K562 (cell line): ENCODE data around the gene APOM. TPM values are rescaled to one million over a fixed set of nuclear protein-coding genes. Genes with fewer than 3 reads are reported as not detected.
A peak's percentile ranks its signal among the peaks of the same experiment; 100 is the strongest.

ENCODE experiments used
- ARID1B ChIP-seq: fragments of 450-650 bp; IDR thresholded peaks from 2 replicates; pipeline ENCODE4 v1.6.1; 2016; ENCODE audit warnings: antibody characterized with exemption, mild to moderate bottlenecking, inconsistent platforms
- BACH1 ChIP-seq: fragments of 200-800 bp; sonication (Bioruptor generic); IDR thresholded peaks from 2 replicates; pipeline ENCODE4 v1.6.1; 2016; ENCODE audit warnings: missing genetic modification characterization, missing compliant biosample characterization
- FOXA3 ChIP-seq, 2 experiments: fragments of 450-650 bp in 1 of 2; sonication (generic) in 1 of 2; formaldehyde crosslinking; IDR thresholded peaks in 1 of 2; conservative IDR thresholded peaks in 1 of 2; 2 replicates each; pipeline versions ENCODE4 v1.4.0 to v1.8.0; 2020 to 2022; ENCODE audit warnings: mild to moderate bottlenecking in 2 of 2, missing genetic modification reagents in 1 of 2
- FOXP1 ChIP-seq: sonication (generic); formaldehyde crosslinking; IDR thresholded peaks from 2 replicates; pipeline ENCODE4 v1.8.0; 2022; ENCODE audit warnings: mild to moderate bottlenecking, missing genetic modification reagents
- HMGXB4 ChIP-seq: sonication (generic); formaldehyde crosslinking; IDR thresholded peaks from 2 replicates; pipeline ENCODE4 v1.8.1; 2023; ENCODE audit warnings: mild to moderate bottlenecking, missing genetic modification reagents
- KDM5B ChIP-seq: fragments of 200-600 bp; sonication (generic); IDR thresholded peaks from 2 replicates; pipeline ENCODE4 v1.6.1; 2012; ENCODE audit warnings: low read depth, mild to moderate bottlenecking, moderate library complexity, low read length, control low read depth, inconsistent platforms; ENCODE audit not compliant: insufficient replicate concordance
- MBD1 ChIP-seq: fragments of 250-450 bp; sonication (Bioruptor Pico); IDR thresholded peaks from 2 replicates; pipeline ENCODE4 v1.8.0; 2022; ENCODE audit warnings: inconsistent platforms
- MCM2 ChIP-seq: fragments of 450-650 bp; IDR thresholded peaks from 2 replicates; pipeline ENCODE4 v1.6.1; 2017; ENCODE audit warnings: low read depth, mild to moderate bottlenecking
- MEF2D ChIP-seq: conservative IDR thresholded peaks from 2 replicates; pipeline ENCODE4 v1.6.1; 2016; ENCODE audit warnings: low read depth, missing genetic modification characterization, missing compliant biosample characterization
- MTF1 ChIP-seq: fragments of 250-450 bp; sonication (Bioruptor Pico); IDR thresholded peaks from 2 replicates; pipeline ENCODE4 v1.9.0; 2021; ENCODE audit warnings: moderate library complexity, mild to moderate bottlenecking, inconsistent platforms, borderline replicate concordance
- NFRKB ChIP-seq: fragments of 450-650 bp; IDR thresholded peaks from 2 replicates; pipeline ENCODE4 v1.6.1; 2016; ENCODE audit warnings: low read depth
- PBX2 ChIP-seq, 2 experiments: IDR thresholded peaks in 1 of 2; conservative IDR thresholded peaks in 1 of 2; 2 replicates each; pipeline ENCODE4 v1.6.1; 2016; ENCODE audit warnings: low read depth in 2 of 2, mild to moderate bottlenecking in 1 of 2, missing compliant biosample characterization in 1 of 2, missing genetic modification characterization in 1 of 2, moderate library complexity in 1 of 2
- PURB ChIP-seq: sonication (generic); formaldehyde crosslinking; IDR thresholded peaks from 2 replicates; pipeline ENCODE4 v1.9.0; 2021; ENCODE audit warnings: low read depth, mild to moderate bottlenecking, missing genetic modification reagents
- TCF3 ChIP-seq: sonication (generic); formaldehyde crosslinking; IDR thresholded peaks from 2 replicates; pipeline ENCODE4 v1.4.0; 2020; ENCODE audit warnings: mild to moderate bottlenecking, missing genetic modification reagents
- U2AF1 ChIP-seq: fragments of 200-400 bp; formaldehyde crosslinking; optimal IDR thresholded peaks from 2 replicates; pipeline ENCODE3; 2017; ENCODE audit warnings: mild to moderate bottlenecking, low read depth, low read length, moderate library complexity
- ZBTB2 ChIP-seq: fragments of 450-650 bp; IDR thresholded peaks from 2 replicates; pipeline ENCODE4 v1.6.1; 2016; ENCODE audit warnings: antibody characterized with exemption
- ZNF766 ChIP-seq: fragments of 200-800 bp; sonication (Bioruptor generic); conservative IDR thresholded peaks from 2 replicates; pipeline ENCODE4 v1.6.1; 2016; ENCODE audit warnings: missing genetic modification characterization, missing compliant biosample characterization
- polyA plus RNA-seq, 8 experiments: library from polyadenylated mRNA; depleted of rRNA in 4 of 8; stranded (reverse) in 5 of 8; unstranded in 3 of 8; fragments of >200 nt; fragmentation: Nextera tagmentation in 2 of 8; fragmentation: Illumina TruSeq in 1 of 8; extraction: Ambion mirVana in 2 of 8; extraction: Trizol in 1 of 8; gene quantifications; 2 replicates each; pipeline versions ENCODE4 v1.2.1 to v1.2.3, GENCODE V29; 2011 to 2014; ENCODE audit warnings: inconsistent platforms in 1 of 8, missing spikeins in 1 of 8
- total RNA-seq, 7 experiments: library from RNA; depleted of rRNA in 6 of 7; stranded (reverse); fragments of >200 nt in 6 of 7; fragmentation: Illumina TruSeq in 2 of 7; extraction: Trizol in 2 of 7; gene quantifications; 2 replicates each; pipeline versions ENCODE4 v1.2.1 to v1.2.3, GENCODE V29; 2011 to 2021; ENCODE audit warnings: low replicate concordance in 1 of 7

APOM gene
- total and polyA plus RNA-seq, 9 of the 15 experiments (the other 6 are each of a cell fraction or from before 2014, with no cell fraction given), result 5.7 to 24.3 (median 10.4) TPM

- TF ChIP-seq PURB (no peak), MTF1 (CRISPR knock-in tag) (0 out of 2 replicates have a peak, but pooled peaks have one; percentile 76), PBX2 (CRISPR knock-in tag; IDR thresholded peaks at IDR 0.05; ENCODE audit: low read depth) (no peak), PBX2 (tag; conservative IDR thresholded peaks at IDR 0.05; ENCODE audit: low read depth) (no peak), HMGXB4 (CRISPR knock-in tag) (0 out of 2 replicates have a peak, but pooled peaks have one; percentile 65), U2AF1 (no peak), MEF2D (no peak), TCF3 (no peak), NFRKB (no peak; the same call in 1 of the 2 replicates), MBD1 (CRISPR knock-in tag) (no peak), ZNF766 (CRISPR knock-in tag) (no peak), FOXA3 (CRISPR knock-in tag; conservative IDR thresholded peaks at IDR 0.05 in 1 of 2, IDR thresholded peaks at IDR 0.05 in 1 of 2) (peak in 1 of 2 experiments; percentile 36; a peak in 1 of 4 replicates), ARID1B (no peak), KDM5B (no peak), FOXP1 (CRISPR knock-in tag) (no peak), MCM2 (no peak), BACH1 (no peak), ZBTB2 (peak; percentile 55)
These were observed 4.1 kb downstream of the APOM start (continued) for GRCh38 chr6:31659649-31660380.
